ENCODE data around the gene SBNO2. TPM values are rescaled to one million over a fixed set of nuclear protein-coding genes. Genes with fewer than 3 reads are reported as not detected.

SBNO2 gene
- polyA plus RNA-seq, 1 of the 3 experiments (the other 2 are of a cell fraction) = 18.3 TPM

DNA sequence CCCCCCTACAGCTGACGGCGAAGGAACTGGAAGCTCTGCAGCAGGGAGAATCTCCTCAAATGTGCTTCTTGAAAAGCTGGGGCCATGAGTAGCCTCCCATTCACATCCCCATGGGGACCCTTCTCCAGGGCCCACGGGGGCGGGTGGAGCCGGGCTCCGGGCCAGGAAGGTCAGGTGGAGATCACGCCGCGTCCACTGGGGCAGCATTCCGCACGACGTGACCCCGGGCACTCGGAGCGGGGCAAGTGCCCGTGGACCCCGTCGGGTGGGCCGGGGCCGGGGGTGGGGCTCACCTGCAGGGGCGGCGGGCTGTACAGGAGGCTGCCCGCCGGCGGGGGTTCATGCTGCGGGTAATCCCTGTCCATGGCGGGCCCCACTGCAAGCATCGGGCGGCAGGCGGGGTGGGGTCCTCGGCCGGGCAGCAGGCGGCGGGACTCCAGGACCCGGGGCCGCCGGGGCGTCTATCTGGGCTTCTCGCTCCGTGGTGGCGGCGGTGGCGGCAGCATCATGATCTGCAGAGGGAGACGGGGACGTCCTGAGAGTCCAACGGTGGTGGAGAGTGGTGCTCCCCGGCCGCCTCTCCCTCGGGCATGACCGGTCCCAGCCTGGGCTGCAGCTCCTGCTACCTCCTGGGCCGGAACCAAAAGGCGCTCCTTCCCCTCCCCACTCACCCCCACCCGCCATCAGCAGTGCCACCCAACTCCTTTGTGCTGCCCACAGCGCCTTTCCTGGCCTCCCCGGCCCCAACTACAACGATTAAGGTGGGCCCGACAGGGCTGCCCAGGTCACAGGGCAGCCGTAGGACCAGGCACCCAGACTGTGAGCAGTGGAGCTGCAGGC is 20.0 kb downstream of the SBNO2 start:
- Histone ChIP-seq H3K27me3 (ENCODE audit: insufficient read depth) (no peaks in the 10 kb centered on the region), H4K20me1 (ENCODE audit: insufficient read depth) (peaks cover 35% of the 10 kb centered on the region), H3F3A (replicated peaks; ENCODE audit: insufficient read depth) (no peaks in the 10 kb centered on the region), H2AFZ (ENCODE audit: low read depth) (no peak overlapping the region), H3K79me2 (ENCODE audit: insufficient read depth) (peaks cover 22% of the 10 kb centered on the region; the same call in 1 of the 2 replicates), H3K9me2 (no peaks in the 10 kb centered on the region), H3K4me3 (ENCODE audit: low read depth in 2 of 2, low read length in 1 of 2) (no peak overlapping the region), H3K9ac (no peak overlapping the region), H3K27ac (ENCODE audit: low read depth in 2 of 2, low read length in 1 of 2) (peak overlapping the region in 1 of 2 experiments; percentile 66; a peak in 1 of 4 replicates), H3K36me3 (replicated peaks in 1 of 2; ENCODE audit: control insufficient read depth in 1 of 2, insufficient read depth in 2 of 2, low read length in 1 of 2) (peaks cover 0 to 11% of the 10 kb centered on the region in 2 experiments), H3K9me3 (no peaks in the 10 kb centered on the region), H3K4me2 (no peak overlapping the region), H3K4me1 (ENCODE audit: control insufficient read depth in 1 of 2, insufficient read depth in 2 of 2, low read depth in 1 of 2, low read length in 1 of 2) (peaks cover 0 to 17% of the 10 kb centered on the region in 2 experiments; a peak in 1 of 4 replicates)
- ChIA-PET CTCF (interaction anchor here (1.1 to 2.2 kb wide), 3 partner anchors 25 to 41 kb away, joined by 3 to 9 read pairs (median 3); no protein-coding TSS in a partner anchor), POLR2A (no interaction called here)
- no peak for DNase-seq
- TF ChIP-seq TEAD4 (IDR thresholded peaks at IDR 0.05; ENCODE audit: borderline replicate concordance, insufficient read depth) (no peak), FOSL2 (IDR thresholded peaks at IDR 0.05; ENCODE audit: borderline replicate concordance, low read depth) (no peak), SIN3A (IDR thresholded peaks at IDR 0.05; ENCODE audit: borderline replicate concordance, low read depth, low read length) (no peak), SMC3 (IDR thresholded peaks at IDR 0.05; ENCODE audit: low read depth, low read length) (no peak)
- 95% methylated on average over 33 of the region's 58 CpGs for WGBS (ENCODE audit: low lambda C conversion rate)

GRCh38 chr19:1151917-1152587 is 22.0 kb downstream of the SBNO2 start:
- CTCF ChIA-PET = interaction anchor here (0.6 to 1.0 kb wide), 2 partner anchors 9 to 39 kb away, joined by 3 to 5 read pairs; no protein-coding TSS in a partner anchor
- 98% methylated on average over 35 of the region's 35 CpGs for WGBS (ENCODE audit: low lambda C conversion rate)

More at GRCh38 chr19:1151917-1152587, 22.0 kb downstream of the SBNO2 start:
- peaks cover 25% of the 10 kb centered on the region for H4K20me1 ChIP-seq (ENCODE audit: insufficient read depth)
- H3K9ac ChIP-seq = no peak overlapping the region
- no peaks in the 10 kb centered on the region for H3K9me2 ChIP-seq
- POLR2A ChIA-PET = no interaction called here
- no peaks in the 10 kb centered on the region for H3F3A ChIP-seq (replicated peaks; ENCODE audit: insufficient read depth)
- H3K9me3 ChIP-seq = no peaks in the 10 kb centered on the region
- no peak overlapping the region for H2AFZ ChIP-seq (ENCODE audit: low read depth)
- H3K36me3 ChIP-seq (replicated peaks in 1 of 2; ENCODE audit: control insufficient read depth in 1 of 2, insufficient read depth in 2 of 2, low read length in 1 of 2) = peaks cover 0 to 9% of the 10 kb centered on the region in 2 experiments
- TF ChIP-seq RCOR1 (IDR thresholded peaks at IDR 0.05; ENCODE audit: low read length) (no peak), MAX (IDR thresholded peaks at IDR 0.05; ENCODE audit: low read depth) (no peak), YY1 (IDR thresholded peaks at IDR 0.05; ENCODE audit: low read depth) (no peak), MXI1 (IDR thresholded peaks at IDR 0.05; ENCODE audit: low read depth, low read length) (no peak), FOSL2 (IDR thresholded peaks at IDR 0.05; ENCODE audit: borderline replicate concordance, low read depth) (no peak), GATA2 (CRISPR knock-in tag; IDR thresholded peaks at IDR 0.05) (no peak), EZH2phosphoT487 (IDR thresholded peaks at IDR 0.05; ENCODE audit: borderline replicate concordance, low read depth) (no peak), RFX5 (IDR thresholded peaks at IDR 0.05; ENCODE audit: low read length) (no peak), TCF12 (IDR thresholded peaks at IDR 0.05) (no peak), POLR2AphosphoS5 (IDR thresholded peaks at IDR 0.05; ENCODE audit: low read depth, low read length) (no peak), ELF1 (IDR thresholded peaks at IDR 0.05) (no peak), FOXJ3 (CRISPR knock-in tag; IDR thresholded peaks at IDR 0.05) (no peak), SMC3 (IDR thresholded peaks at IDR 0.05; ENCODE audit: low read depth, low read length) (no peak)
- TF ChIP-seq, protein P1, sequence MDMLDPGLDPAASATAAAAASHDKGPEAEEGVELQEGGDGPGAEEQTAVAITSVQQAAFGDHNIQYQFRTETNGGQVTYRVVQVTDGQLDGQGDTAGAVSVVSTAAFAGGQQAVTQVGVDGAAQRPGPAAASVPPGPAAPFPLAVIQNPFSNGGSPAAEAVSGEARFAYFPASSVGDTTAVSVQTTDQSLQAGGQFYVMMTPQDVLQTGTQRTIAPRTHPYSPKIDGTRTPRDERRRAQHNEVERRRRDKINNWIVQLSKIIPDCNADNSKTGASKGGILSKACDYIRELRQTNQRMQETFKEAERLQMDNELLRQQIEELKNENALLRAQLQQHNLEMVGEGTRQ (IDR thresholded peaks at IDR 0.05; ENCODE audit: borderline replicate concordance, low read depth, low read length) = no peak
- TF ChIP-seq, protein P2, sequence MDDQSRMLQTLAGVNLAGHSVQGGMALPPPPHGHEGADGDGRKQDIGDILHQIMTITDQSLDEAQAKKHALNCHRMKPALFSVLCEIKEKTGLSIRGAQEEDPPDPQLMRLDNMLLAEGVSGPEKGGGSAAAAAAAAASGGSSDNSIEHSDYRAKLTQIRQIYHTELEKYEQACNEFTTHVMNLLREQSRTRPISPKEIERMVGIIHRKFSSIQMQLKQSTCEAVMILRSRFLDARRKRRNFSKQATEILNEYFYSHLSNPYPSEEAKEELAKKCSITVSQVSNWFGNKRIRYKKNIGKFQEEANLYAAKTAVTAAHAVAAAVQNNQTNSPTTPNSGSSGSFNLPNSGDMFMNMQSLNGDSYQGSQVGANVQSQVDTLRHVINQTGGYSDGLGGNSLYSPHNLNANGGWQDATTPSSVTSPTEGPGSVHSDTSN (IDR thresholded peaks at IDR 0.05) = no peak
- H3K27ac ChIP-seq (ENCODE audit: low read depth in 2 of 2, low read length in 1 of 2) = no peak overlapping the region
- peaks cover 0 to 17% of the 10 kb centered on the region in 2 experiments; a peak in 1 of 4 replicates for H3K4me1 ChIP-seq (ENCODE audit: control insufficient read depth in 1 of 2, insufficient read depth in 2 of 2, low read depth in 1 of 2, low read length in 1 of 2)
- DNase-seq = no peak
- no peaks in the 10 kb centered on the region for H3K27me3 ChIP-seq (ENCODE audit: insufficient read depth)
- H3K4me2 ChIP-seq = no peak overlapping the region
- H3K79me2 ChIP-seq (ENCODE audit: insufficient read depth) = peaks cover 12% of the 10 kb centered on the region; the same call in 1 of the 2 replicates
- H3K4me3 ChIP-seq (ENCODE audit: low read depth in 2 of 2, low read length in 1 of 2) = no peak overlapping the region

All from SK-N-SH (cell line).